K562 (cell line): ENCODE data around the gene MKS1. TPM values are rescaled to one million over a fixed set of nuclear protein-coding genes. Genes with fewer than 3 reads are reported as not detected.

Source experiments
- BCL6 ChIP-seq: fragments of 250-450 bp; sonication (Bioruptor Pico); IDR thresholded peaks from 2 replicates; pipeline ENCODE4 v1.4.0; 2020
- CTBP1 ChIP-seq: fragments of 450-650 bp; IDR thresholded peaks from 2 replicates; pipeline ENCODE4 v1.6.1; 2016; ENCODE audit warnings: borderline replicate concordance
- FOXK2 ChIP-seq, 2 experiments: fragments of 450-650 bp; IDR thresholded peaks in 1 of 2; conservative IDR thresholded peaks in 1 of 2; 2 replicates each; pipeline ENCODE4 v1.6.1; 2016; ENCODE audit warnings: low read depth in 2 of 2, mild to moderate bottlenecking in 1 of 2
- HMG20B ChIP-seq: fragments of 250-450 bp; sonication (Bioruptor Pico); IDR thresholded peaks from 2 replicates; pipeline ENCODE4 v1.5.0; 2021; ENCODE audit warnings: mild to moderate bottlenecking
- IRF2 ChIP-seq: sonication (generic); formaldehyde crosslinking; IDR thresholded peaks from 2 replicates; pipeline ENCODE4 v1.8.1; 2022; ENCODE audit warnings: mild to moderate bottlenecking, missing genetic modification reagents
- KDM1A ChIP-seq, 2 experiments: fragments of 450-650 bp; IDR thresholded peaks; 2 replicates each; pipeline ENCODE4 v1.6.1; 2016; ENCODE audit warnings: mild to moderate bottlenecking in 2 of 2
- MAFK ChIP-seq: IDR thresholded peaks from 2 replicates; pipeline ENCODE4 v1.6.1; 2011; ENCODE audit warnings: low read length, improper control_type of control experiment
- MYNN ChIP-seq, 2 experiments: sonication (generic); formaldehyde crosslinking in 1 of 2; IDR thresholded peaks; 2 replicates each; pipeline versions ENCODE4 v1.5.0 to v1.6.1; 2016 to 2020; ENCODE audit warnings: antibody characterized with exemption in 1 of 2, missing genetic modification reagents in 1 of 2
- RB1 ChIP-seq: fragments of 450-650 bp; IDR thresholded peaks from 2 replicates; pipeline ENCODE4 v1.6.1; 2017; ENCODE audit warnings: low read depth, mild to moderate bottlenecking
- SAFB2 ChIP-seq: fragments of 200-400 bp; formaldehyde crosslinking; IDR thresholded peaks from 2 replicates; pipeline ENCODE4 v1.6.1; 2018; ENCODE audit warnings: borderline replicate concordance, low read length, low read depth, moderate library complexity; ENCODE audit not compliant: severe bottlenecking
- ZNF76 ChIP-seq: fragments of 250-450 bp; sonication (Bioruptor Pico); IDR thresholded peaks from 2 replicates; pipeline ENCODE4 v1.4.0; 2020; ENCODE audit warnings: mild to moderate bottlenecking, moderate library complexity, borderline replicate concordance
- polyA plus RNA-seq, 8 experiments: library from polyadenylated mRNA; depleted of rRNA in 4 of 8; stranded (reverse) in 5 of 8; unstranded in 3 of 8; fragments of >200 nt; fragmentation: Nextera tagmentation in 2 of 8; fragmentation: Illumina TruSeq in 1 of 8; extraction: Ambion mirVana in 2 of 8; extraction: Trizol in 1 of 8; gene quantifications; 2 replicates each; pipeline versions ENCODE4 v1.2.1 to v1.2.3, GENCODE V29; 2011 to 2014; ENCODE audit warnings: inconsistent platforms in 1 of 8, missing spikeins in 1 of 8
- total RNA-seq, 7 experiments: library from RNA; depleted of rRNA in 6 of 7; stranded (reverse); fragments of >200 nt in 6 of 7; fragmentation: Illumina TruSeq in 2 of 7; extraction: Trizol in 2 of 7; gene quantifications; 2 replicates each; pipeline versions ENCODE4 v1.2.1 to v1.2.3, GENCODE V29; 2011 to 2021; ENCODE audit warnings: low replicate concordance in 1 of 7
- TF ChIP-seq, protein P1 (sequence below): fragments of 450-650 bp; IDR thresholded peaks from 2 replicates; pipeline ENCODE4 v1.6.1; 2018; ENCODE audit not compliant: partially characterized antibody
- TF ChIP-seq, protein P2 (sequence below), 2 experiments: fragments of 450-650 bp; IDR thresholded peaks; 2 replicates each; pipeline ENCODE4 v1.6.1; 2016; ENCODE audit warnings: mild to moderate bottlenecking in 2 of 2, borderline replicate concordance in 1 of 2, low read depth in 1 of 2, moderate library complexity in 1 of 2
- TF ChIP-seq, protein P3 (sequence below): sonication (generic); formaldehyde crosslinking; IDR thresholded peaks from 2 replicates; pipeline ENCODE4 v1.8.1; 2022; ENCODE audit warnings: missing genetic modification reagents

MKS1 gene
- total and polyA plus RNA-seq, 9 of the 15 experiments (the other 6 are each of a cell fraction or from before 2014, with no cell fraction given), result 16.3 to 31.0 (median 25.9) TPM

DNA sequence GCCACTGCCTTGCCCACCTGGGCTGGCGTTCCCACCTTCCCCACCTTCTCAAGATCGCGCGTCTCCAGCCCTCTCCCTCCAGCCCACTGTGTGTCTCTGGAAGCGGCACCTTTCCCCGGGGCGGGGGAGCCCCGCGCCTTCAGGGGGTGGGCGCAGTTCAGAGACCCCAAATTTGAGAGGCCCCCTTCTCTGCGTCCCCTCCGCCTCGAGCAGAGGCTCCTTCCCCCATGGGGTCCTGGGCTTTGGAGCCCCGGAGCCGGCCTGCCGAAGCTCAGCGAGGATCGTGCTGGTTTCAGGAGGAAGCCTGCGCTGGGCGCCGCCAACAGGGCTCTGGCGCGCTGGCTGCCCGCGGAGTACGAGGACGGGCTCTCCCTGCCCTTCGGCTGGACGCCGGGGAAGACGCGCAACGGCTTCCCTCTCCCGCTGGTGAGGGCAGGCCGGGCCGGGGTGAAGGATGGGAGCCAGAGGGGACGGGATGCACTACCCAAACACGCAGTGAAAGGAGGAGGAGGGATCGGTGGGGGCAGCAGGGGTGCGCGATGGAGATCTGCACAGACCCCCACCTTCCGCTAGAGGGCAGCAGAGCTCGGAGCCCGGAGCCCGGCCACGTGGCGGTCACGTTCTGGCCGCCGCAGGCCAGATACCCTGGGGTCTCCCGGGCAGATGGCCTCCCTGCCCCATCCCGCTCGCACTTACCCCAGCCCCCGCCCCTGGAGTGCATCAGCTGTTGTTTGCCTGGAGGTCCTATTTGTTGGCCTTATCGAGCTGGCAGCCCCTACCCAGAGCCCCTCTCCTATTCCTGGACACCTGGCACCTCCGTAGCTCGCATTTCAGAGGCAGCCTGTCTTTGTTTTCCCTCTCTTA is 30.4 kb upstream of the MKS1 start (continued):
- TF ChIP-seq, protein P1, sequence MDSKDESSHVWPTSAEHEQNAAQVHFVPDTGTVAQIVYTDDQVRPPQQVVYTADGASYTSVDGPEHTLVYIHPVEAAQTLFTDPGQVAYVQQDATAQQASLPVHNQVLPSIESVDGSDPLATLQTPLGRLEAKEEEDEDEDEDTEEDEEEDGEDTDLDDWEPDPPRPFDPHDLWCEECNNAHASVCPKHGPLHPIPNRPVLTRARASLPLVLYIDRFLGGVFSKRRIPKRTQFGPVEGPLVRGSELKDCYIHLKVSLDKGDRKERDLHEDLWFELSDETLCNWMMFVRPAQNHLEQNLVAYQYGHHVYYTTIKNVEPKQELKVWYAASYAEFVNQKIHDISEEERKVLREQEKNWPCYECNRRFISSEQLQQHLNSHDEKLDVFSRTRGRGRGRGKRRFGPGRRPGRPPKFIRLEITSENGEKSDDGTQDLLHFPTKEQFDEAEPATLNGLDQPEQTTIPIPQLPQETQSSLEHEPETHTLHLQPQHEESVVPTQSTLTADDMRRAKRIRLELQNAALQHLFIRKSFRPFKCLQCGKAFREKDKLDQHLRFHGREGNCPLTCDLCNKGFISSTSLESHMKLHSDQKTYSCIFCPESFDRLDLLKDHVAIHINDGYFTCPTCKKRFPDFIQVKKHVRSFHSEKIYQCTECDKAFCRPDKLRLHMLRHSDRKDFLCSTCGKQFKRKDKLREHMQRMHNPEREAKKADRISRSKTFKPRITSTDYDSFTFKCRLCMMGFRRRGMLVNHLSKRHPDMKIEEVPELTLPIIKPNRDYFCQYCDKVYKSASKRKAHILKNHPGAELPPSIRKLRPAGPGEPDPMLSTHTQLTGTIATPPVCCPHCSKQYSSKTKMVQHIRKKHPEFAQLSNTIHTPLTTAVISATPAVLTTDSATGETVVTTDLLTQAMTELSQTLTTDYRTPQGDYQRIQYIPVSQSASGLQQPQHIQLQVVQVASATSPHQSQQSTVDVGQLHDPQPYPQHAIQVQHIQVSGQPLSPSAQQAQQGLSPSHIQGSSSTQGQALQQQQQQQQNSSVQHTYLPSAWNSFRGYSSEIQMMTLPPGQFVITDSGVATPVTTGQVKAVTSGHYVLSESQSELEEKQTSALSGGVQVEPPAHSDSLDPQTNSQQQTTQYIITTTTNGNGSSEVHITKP, result no peak
- TF ChIP-seq CTBP1 (peak; percentile 26; the same call in 1 of the 2 replicates), BCL6 (CRISPR knock-in tag) (no peak), KDM1A (IDR thresholded peaks at IDR 0.05) (no peak), HMG20B (CRISPR knock-in tag) (no peak), MAFK (no peak), RB1 (peak; percentile 45; the same call in 1 of the 2 replicates), MYNN (IDR thresholded peaks at IDR 0.05) (no peak), MYNN (CRISPR knock-in tag; IDR thresholded peaks at IDR 0.05) (no peak), SAFB2 (no peak), IRF2 (CRISPR knock-in tag) (0 out of 2 replicates have a peak, but pooled peaks have one; percentile 56), ZNF76 (CRISPR knock-in tag) (no peak), FOXK2 (conservative IDR thresholded peaks at IDR 0.05 in 1 of 2, IDR thresholded peaks at IDR 0.05 in 1 of 2; ENCODE audit: low read depth in 2 of 2) (no peak)
- TF ChIP-seq, protein P2, sequence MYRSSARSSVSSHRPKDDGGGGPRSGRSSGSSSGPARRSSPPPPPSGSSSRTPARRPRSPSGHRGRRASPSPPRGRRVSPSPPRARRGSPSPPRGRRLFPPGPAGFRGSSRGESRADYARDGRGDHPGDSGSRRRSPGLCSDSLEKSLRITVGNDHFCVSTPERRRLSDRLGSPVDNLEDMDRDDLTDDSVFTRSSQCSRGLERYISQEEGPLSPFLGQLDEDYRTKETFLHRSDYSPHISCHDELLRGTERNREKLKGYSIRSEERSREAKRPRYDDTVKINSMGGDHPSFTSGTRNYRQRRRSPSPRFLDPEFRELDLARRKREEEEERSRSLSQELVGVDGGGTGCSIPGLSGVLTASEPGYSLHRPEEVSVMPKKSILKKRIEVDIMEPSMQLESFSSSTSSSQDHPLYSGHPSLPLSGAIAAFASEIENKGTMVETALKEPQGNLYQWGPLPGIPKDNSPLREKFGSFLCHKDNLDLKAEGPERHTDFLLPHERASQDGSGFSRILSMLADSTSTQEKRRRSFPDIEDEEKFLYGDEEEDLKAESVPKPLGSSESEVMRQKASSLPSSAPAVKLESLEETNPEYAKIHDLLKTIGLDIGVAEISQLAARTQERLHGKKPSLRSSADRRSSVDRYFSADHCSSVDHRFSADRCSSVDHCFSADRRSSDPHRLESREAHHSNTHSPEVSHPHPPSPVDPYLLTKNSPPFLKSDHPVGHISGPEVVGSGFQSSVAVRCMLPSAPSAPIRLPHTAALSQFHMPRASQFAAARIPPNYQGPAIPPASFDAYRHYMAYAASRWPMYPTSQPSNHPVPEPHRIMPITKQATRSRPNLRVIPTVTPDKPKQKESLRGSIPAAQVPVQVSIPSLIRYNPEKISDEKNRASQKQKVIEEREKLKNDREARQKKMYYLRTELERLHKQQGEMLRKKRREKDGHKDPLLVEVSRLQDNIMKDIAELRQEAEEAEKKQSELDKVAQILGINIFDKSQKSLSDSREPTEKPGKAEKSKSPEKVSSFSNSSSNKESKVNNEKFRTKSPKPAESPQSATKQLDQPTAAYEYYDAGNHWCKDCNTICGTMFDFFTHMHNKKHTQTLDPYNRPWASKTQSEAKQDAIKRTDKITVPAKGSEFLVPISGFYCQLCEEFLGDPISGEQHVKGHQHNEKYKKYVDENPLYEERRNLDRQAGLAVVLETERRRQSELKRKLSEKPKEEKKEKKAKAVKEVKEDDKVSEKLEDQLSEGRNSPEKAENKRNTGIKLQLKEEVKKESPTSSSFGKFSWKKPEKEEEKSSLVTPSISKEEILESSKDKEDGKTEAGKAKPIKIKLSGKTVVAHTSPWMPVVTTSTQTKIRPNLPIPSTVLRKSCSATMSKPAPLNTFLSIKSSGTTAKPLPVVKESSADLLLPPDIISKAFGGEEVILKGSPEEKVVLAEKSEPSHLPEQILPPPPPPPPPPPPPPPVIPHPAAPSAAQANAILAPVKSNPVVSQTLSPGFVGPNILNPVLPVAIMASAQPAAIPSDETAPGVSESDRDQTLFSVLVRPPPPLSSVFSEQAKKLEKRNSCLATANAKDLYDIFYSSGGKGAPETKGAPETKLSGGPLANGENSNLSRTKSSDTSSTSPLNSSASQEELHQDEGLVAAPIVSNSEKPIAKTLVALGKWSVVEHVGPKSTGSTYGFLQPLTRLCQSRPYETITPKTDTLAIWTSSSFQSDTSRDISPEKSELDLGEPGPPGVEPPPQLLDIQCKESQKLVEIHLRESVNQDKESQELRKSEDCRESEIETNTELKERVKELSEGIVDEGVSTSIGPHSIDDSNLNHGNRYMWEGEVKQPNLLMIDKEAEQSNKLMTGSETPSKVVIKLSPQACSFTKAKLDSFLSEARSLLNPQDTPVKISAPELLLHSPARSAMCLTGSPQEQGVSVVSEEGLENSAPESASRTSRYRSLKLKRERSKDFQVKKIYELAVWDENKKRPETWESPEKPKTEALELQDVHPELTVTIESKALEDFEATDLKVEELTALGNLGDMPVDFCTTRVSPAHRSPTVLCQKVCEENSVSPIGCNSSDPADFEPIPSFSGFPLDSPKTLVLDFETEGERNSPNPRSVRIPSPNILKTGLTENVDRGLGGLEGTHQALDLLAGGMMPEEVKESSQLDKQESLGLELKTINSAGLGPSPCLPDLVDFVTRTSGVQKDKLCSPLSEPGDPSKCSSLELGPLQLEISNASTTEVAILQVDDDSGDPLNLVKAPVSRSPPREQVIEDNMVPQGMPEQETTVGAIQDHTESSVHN (IDR thresholded peaks at IDR 0.05; ENCODE audit: borderline replicate concordance in 1 of 2, low read depth in 1 of 2), result no peak
- TF ChIP-seq, protein P3, sequence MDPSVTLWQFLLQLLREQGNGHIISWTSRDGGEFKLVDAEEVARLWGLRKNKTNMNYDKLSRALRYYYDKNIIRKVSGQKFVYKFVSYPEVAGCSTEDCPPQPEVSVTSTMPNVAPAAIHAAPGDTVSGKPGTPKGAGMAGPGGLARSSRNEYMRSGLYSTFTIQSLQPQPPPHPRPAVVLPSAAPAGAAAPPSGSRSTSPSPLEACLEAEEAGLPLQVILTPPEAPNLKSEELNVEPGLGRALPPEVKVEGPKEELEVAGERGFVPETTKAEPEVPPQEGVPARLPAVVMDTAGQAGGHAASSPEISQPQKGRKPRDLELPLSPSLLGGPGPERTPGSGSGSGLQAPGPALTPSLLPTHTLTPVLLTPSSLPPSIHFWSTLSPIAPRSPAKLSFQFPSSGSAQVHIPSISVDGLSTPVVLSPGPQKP (CRISPR knock-in tag), result no peak
